HCT116 (cell line): ENCODE data around the gene POP4. TPM values are rescaled to one million over a fixed set of nuclear protein-coding genes. Genes with fewer than 3 reads are reported as not detected.

ENCODE experiments used
- ATAC-seq: fragments of 200-7000 bp; cut with Tn5 transposase; 2 replicates; pipeline ENCODE4 v1.9.1; 2020; ENCODE audit warnings: mild to moderate bottlenecking, moderate library complexity
- BruUV-seq: library from RNA; stranded (reverse); fragments of 400-500 nt; replicated peaks from 2 replicates; lab custom pipeline; 2021; lab: Mats Ljungman, UMichigan
- CTCF ChIA-PET: fragments of 300-600 bp; sonication (Branson Sonifier 250); formaldehyde crosslinking; loops from one replicate; lab custom pipeline; 2021; ENCODE audit warnings: antibody characterized with exemption; lab: Charles Lee
- POLR2A ChIA-PET: fragments of 300-600, 350-600 bp; sonication (Branson Sonifier 250); formaldehyde crosslinking; loops from one replicate; lab custom pipeline; 2021; ENCODE audit warnings: antibody characterized with exemption; lab: Charles Lee
- RAD21 ChIA-PET, 2 experiments: fragments of 300-600 bp; sonication (Branson Sonifier 250); formaldehyde crosslinking; loops; one replicate each; lab custom pipeline; 2023; ENCODE audit warnings: low total read pairs in 2 of 2; ENCODE audit not compliant: uncharacterized antibody in 2 of 2, unreplicated experiment in 2 of 2, low non-redundant PET in 1 of 2; lab: Charles Lee
- DNase-seq: peaks from one replicate; pipeline ENCODE4 v3.0.0-alpha.2; 2010; ENCODE audit warnings: low read depth, low spot score
- H2AFZ ChIP-seq: fragments of 200-600 bp; shearing (Covaris generic), sonication (generic); 2 replicates; pipeline ENCODE4 v1.6.1; 2017; ENCODE audit warnings: low read depth, mixed run types, mixed read lengths, antibody characterized with exemption, low read length; ENCODE audit not compliant: poor library complexity, severe bottlenecking
- H3K27ac ChIP-seq: 2 replicates; pipeline ENCODE4 v1.5.1; 2012; ENCODE audit warnings: low read depth, low read length
- H3K27me3 ChIP-seq: fragments of 200-600 bp; sonication (generic); 2 replicates; pipeline ENCODE4 v1.6.1; 2016; ENCODE audit warnings: mixed run types, low read length, mixed read lengths; ENCODE audit not compliant: insufficient read depth
- H3K36me3 ChIP-seq, 2 experiments: fragments of 200-500 bp in 1 of 2; fragments of 200-600 bp in 1 of 2; sonication (Bioruptor generic) in 1 of 2; sonication (generic) in 1 of 2; 2 replicates each; pipeline versions ENCODE4 v1.5.1 to v1.6.1; 2014 to 2016; ENCODE audit warnings: low read length in 2 of 2, inconsistent platforms in 1 of 2, mixed read lengths in 1 of 2, mixed run types in 1 of 2; ENCODE audit not compliant: insufficient read depth in 2 of 2, control insufficient read depth in 1 of 2
- H3K4me1 ChIP-seq, 2 experiments: fragments of 200-600 bp in 1 of 2; sonication (generic) in 1 of 2; 2 replicates each; pipeline versions ENCODE4 v1.5.1 to v1.6.1; 2012 to 2017; ENCODE audit warnings: low read length in 2 of 2, inconsistent platforms in 1 of 2, mild to moderate bottlenecking in 1 of 2, mixed read lengths in 1 of 2, mixed run types in 1 of 2, moderate library complexity in 1 of 2; ENCODE audit not compliant: insufficient read depth in 2 of 2, control insufficient read depth in 1 of 2
- H3K4me2 ChIP-seq: fragments of 200-600 bp; sonication (generic); 2 replicates; pipeline ENCODE4 v1.6.1; 2017; ENCODE audit warnings: mixed run types, low read length, mixed read lengths
- H3K4me3 ChIP-seq, 2 experiments: fragments of 200-600 bp in 1 of 2; sonication (generic) in 1 of 2; replicated peaks in 1 of 2; 2 replicates each; pipeline ENCODE4 v1.5.1; 2011 to 2016; ENCODE audit warnings: low read length in 2 of 2, control low read depth in 1 of 2, low read depth in 1 of 2, mild to moderate bottlenecking in 1 of 2, mixed read lengths in 1 of 2, mixed run types in 1 of 2
- H3K79me2 ChIP-seq: fragments of 200-600 bp; sonication (generic); 2 replicates; pipeline ENCODE4 v1.6.1; 2017; ENCODE audit warnings: mild to moderate bottlenecking, mixed run types, low read length, moderate library complexity, mixed read lengths; ENCODE audit not compliant: insufficient read depth
- H3K9ac ChIP-seq: fragments of 200-600 bp; sonication (generic); 2 replicates; pipeline ENCODE4 v1.6.1; 2016; ENCODE audit warnings: low read length, mixed read lengths
- H3K9me2 ChIP-seq: fragments of 200-600 bp; sonication (generic), shearing (Covaris generic); 2 replicates; pipeline ENCODE4 v1.6.1; 2017; ENCODE audit warnings: mixed run types, mild to moderate bottlenecking, moderate library complexity; ENCODE audit not compliant: insufficient read depth
- H3K9me3 ChIP-seq, 2 experiments: fragments of 200-500 bp in 1 of 2; fragments of 200-600 bp in 1 of 2; sonication (Bioruptor generic) in 1 of 2; sonication (generic) in 1 of 2; 2 replicates each; pipeline ENCODE4 v1.6.1; 2014 to 2017; ENCODE audit warnings: low read length in 2 of 2, mixed read lengths in 2 of 2, inconsistent platforms in 1 of 2, low read depth in 1 of 2, mild to moderate bottlenecking in 1 of 2, mixed run types in 1 of 2, moderate library complexity in 1 of 2; ENCODE audit not compliant: control insufficient read depth in 1 of 2, insufficient read depth in 1 of 2
- H4K20me1 ChIP-seq: fragments of 200-600 bp; sonication (generic), shearing (Covaris generic); 2 replicates; pipeline ENCODE4 v1.6.1; 2017; ENCODE audit warnings: mixed run types, mild to moderate bottlenecking, moderate library complexity; ENCODE audit not compliant: insufficient read depth
- CBX3 ChIP-seq: IDR thresholded peaks from 2 replicates; pipeline ENCODE4 v1.6.1; 2012; ENCODE audit warnings: low read depth
- CTCF ChIP-seq, 3 experiments: fragments of 200-600 bp in 1 of 3; sonication (generic) in 1 of 3; IDR thresholded peaks in 2 of 3; conservative IDR thresholded peaks in 1 of 3; 2 replicates each; pipeline ENCODE4 v1.5.1; 2012 to 2017; ENCODE audit warnings: low read depth in 2 of 3, low read length in 2 of 3, antibody characterized with exemption in 1 of 3, borderline replicate concordance in 1 of 3, control low read depth in 1 of 3, mild to moderate bottlenecking in 1 of 3, mixed read lengths in 1 of 3, mixed run types in 1 of 3, moderate library complexity in 1 of 3; ENCODE audit not compliant: insufficient read depth in 1 of 3
- EGR1 ChIP-seq: IDR thresholded peaks from 2 replicates; pipeline ENCODE4 v1.6.1; 2012; ENCODE audit warnings: low read depth
- EZH2 ChIP-seq: fragments of 200-600 bp; sonication (generic); IDR thresholded peaks from 2 replicates; pipeline ENCODE4 v1.6.1; 2017; ENCODE audit warnings: antibody characterized with exemption, mixed run types
- FOSL1 ChIP-seq: IDR thresholded peaks from 2 replicates; pipeline ENCODE4 v1.6.1; 2012; ENCODE audit warnings: low read depth
- POLR2A ChIP-seq: IDR thresholded peaks from 2 replicates; pipeline ENCODE4 v1.7.0; 2011; ENCODE audit warnings: borderline replicate concordance; ENCODE audit not compliant: insufficient read depth, insufficient read length; ENCODE audit errors: extremely low read depth
- RAD21 ChIP-seq: IDR thresholded peaks from 2 replicates; pipeline ENCODE4 v1.6.1; 2012; ENCODE audit warnings: low read depth, mild to moderate bottlenecking
- REST ChIP-seq: IDR thresholded peaks from 2 replicates; pipeline ENCODE4 v1.6.1; 2012; ENCODE audit warnings: low read depth
- SIN3A ChIP-seq: IDR thresholded peaks from 2 replicates; pipeline ENCODE4 v1.6.1; 2012; ENCODE audit warnings: low read depth
- SP1 ChIP-seq: IDR thresholded peaks from 2 replicates; pipeline ENCODE4 v1.6.1; 2012; ENCODE audit warnings: low read depth
- TCF7L2 ChIP-seq: IDR thresholded peaks from 2 replicates; pipeline ENCODE4 v1.7.0; 2011; ENCODE audit warnings: borderline replicate concordance, inconsistent platforms; ENCODE audit not compliant: insufficient read depth, insufficient read length; ENCODE audit errors: extremely low read depth
- ZNF274 ChIP-seq: fragments of 200-500 bp; sonication (Bioruptor generic); IDR thresholded peaks from 2 replicates; pipeline ENCODE4 v1.6.1; 2014; ENCODE audit warnings: mild to moderate bottlenecking, low read depth, low read length, inconsistent platforms
- intact Hi-C: fragments of 100-400 bp; cut with micrococcal nuclease; formaldehyde crosslinking; loops from 2 replicates; pipeline ENCODE4 v1.10.0; 2022
- total RNA-seq: library from RNA; stranded (reverse); gene quantifications from one replicate; pipeline ENCODE4 v1.2.1, GENCODE V29; 2021; ENCODE audit not compliant: unreplicated experiment

Gene POP4
- total RNA-seq, 1 experiment from 2014 or later: 61.2 TPM

GRCh38 chr19:29610213-29610573 lies 4.1 kb downstream of the POP4 start:
- no peak overlapping the region for H3K4me3 ChIP-seq
- no peaks in the 10 kb centered on the region for H3K9me2 ChIP-seq
- H3K36me3 ChIP-seq: peaks cover 13 to 25% of the 10 kb centered on the region in 2 experiments
- H3K9ac ChIP-seq: no peak overlapping the region
- TF ChIP-seq TCF7L2 (no peak), SP1 (no peak)
- TF ChIP-seq, all 23 proteins: peak for 0
- ChIA-PET RAD21 (interaction anchor here (0.6 to 1.4 kb wide), 4 partner anchors 58 to 110 kb away, joined by 3 to 7 read pairs (median 6); no protein-coding TSS in a partner anchor), POLR2A (no interaction called here), CTCF (interaction anchor here (0.6 to 2.9 kb wide), 8 partner anchors 14 to 120 kb away, joined by 3 to 44 read pairs (median 5); partner anchors contain the start of genes C19orf12 and PLEKHF1)
- BruUV-seq: no TSS peak
- Histone ChIP-seq H3K79me2 (peaks cover 23% of the 10 kb centered on the region), H2AFZ (no peak overlapping the region), H3K27me3 (no peaks in the 10 kb centered on the region), H4K20me1 (no peaks in the 10 kb centered on the region), H3K4me2 (no peak overlapping the region), H3K9me3 (no peaks in the 10 kb centered on the region), H3K27ac (no peak overlapping the region), H3K4me1 (peaks cover 4 to 7% of the 10 kb centered on the region in 2 experiments; a peak in 3 of 4 replicates)
- no peak for ATAC-seq
- no peak for DNase-seq
- intact Hi-C loops: loop anchor here (1.0 to 5.0 kb wide), 4 partner anchors 57 to 262 kb away; partner anchors contain the start of gene PLEKHF1

GRCh38 chr19:29610574-29611271 lies 4.6 kb downstream of the POP4 start:
- no TSS peak for BruUV-seq
- Histone ChIP-seq H3K9ac (no peak overlapping the region), H3K27me3 (no peaks in the 10 kb centered on the region), H3K4me2 (no peak overlapping the region), H3K4me3 (no peak overlapping the region), H3K36me3 (peaks cover 13 to 29% of the 10 kb centered on the region in 2 experiments), H4K20me1 (no peaks in the 10 kb centered on the region), H3K27ac (no peak overlapping the region), H3K9me2 (no peaks in the 10 kb centered on the region), H2AFZ (no peak overlapping the region), H3K9me3 (no peaks in the 10 kb centered on the region), H3K4me1 (peaks cover 4 to 7% of the 10 kb centered on the region in 2 experiments; a peak in 3 of 4 replicates), H3K79me2 (peaks cover 18% of the 10 kb centered on the region)
- peak; percentile 80 for TF ChIP-seq RAD21
- no peak for TF ChIP-seq POLR2A
- no peak for TF ChIP-seq CBX3
- TF ChIP-seq REST: no peak
- no peak for TF ChIP-seq ZNF274
- no peak for TF ChIP-seq EGR1
- peak; percentile 80 to 89 (median 88) for TF ChIP-seq CTCF (IDR thresholded peaks at IDR 0.05 in 2 of 3, conservative IDR thresholded peaks at IDR 0.05 in 1 of 3; ENCODE audit: borderline replicate concordance in 1 of 3, insufficient read depth in 1 of 3, low read depth in 2 of 3, low read length in 2 of 3)
- no peak for TF ChIP-seq FOSL1
- no peak for TF ChIP-seq TCF7L2
- TF ChIP-seq EZH2: no peak
- no peak for TF ChIP-seq SIN3A
- ATAC-seq (peak; percentile 77), DNase-seq (peak; percentile 43)
- CTCF ChIA-PET: interaction anchor here (0.6 to 2.9 kb wide), 9 partner anchors 14 to 120 kb away, joined by 3 to 44 read pairs (median 5); partner anchors contain the start of genes C19orf12 and PLEKHF1
- intact Hi-C loops: loop anchor here (1.0 to 5.0 kb wide), 4 partner anchors 57 to 262 kb away; partner anchors contain the start of gene PLEKHF1
- RAD21 ChIA-PET: interaction anchor here (0.6 to 1.4 kb wide), 4 partner anchors 58 to 109 kb away, joined by 3 to 7 read pairs (median 6); no protein-coding TSS in a partner anchor
- POLR2A ChIA-PET: interaction anchor here (1.0 kb wide), 1 partner anchor 105 kb away, joined by 4 read pairs; no protein-coding TSS in a partner anchor
